GM03348 (cell line): Measurements from ENCODE around the gene LRRC8B.
"Not testable (repeated sequence)": the region's sequence is repeated elsewhere in the genome, so short reads cannot be mapped to it uniquely, and the experiment has no call there.

Source experiments
- DNase-seq: peaks from one replicate; pipeline ENCODE4 v3.0.0; 2012; ENCODE audit warnings: low spot score

The LRRC8B gene

DNA sequence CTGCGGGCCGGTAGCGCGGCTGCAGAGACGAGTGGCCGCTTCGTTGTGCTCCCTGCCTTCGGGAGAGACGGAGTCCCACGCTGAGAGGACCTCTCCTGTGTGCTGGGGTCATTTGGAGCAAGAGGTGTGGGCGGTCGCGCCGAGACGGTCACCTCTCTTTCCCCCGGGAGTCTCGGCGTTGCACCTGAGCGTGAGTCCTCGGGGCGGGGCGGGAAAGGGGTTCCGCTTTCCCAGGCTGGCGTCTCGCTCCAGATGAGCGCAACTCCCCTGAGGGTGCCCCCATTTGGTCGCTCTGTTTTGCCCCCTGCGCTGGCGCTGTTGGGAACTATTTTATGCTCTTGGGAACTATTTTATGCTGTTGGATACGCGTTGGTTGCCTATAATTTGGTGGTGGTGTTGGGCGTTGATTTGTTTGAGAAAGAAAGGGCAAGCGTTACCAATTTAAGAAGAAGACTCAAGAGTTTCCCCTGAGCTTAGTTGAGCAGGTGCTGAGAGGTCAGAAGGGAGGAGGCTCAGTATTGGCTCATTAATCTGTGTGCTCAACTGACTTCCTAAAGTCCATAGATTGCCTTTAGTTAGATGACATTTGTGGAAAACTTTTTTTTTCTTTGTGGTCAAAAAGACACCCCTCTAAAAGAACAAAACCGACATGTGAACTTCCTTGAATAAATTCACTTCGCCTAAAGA is 683 bp downstream of the LRRC8B start:
- DNase-seq: no peak

DNA sequence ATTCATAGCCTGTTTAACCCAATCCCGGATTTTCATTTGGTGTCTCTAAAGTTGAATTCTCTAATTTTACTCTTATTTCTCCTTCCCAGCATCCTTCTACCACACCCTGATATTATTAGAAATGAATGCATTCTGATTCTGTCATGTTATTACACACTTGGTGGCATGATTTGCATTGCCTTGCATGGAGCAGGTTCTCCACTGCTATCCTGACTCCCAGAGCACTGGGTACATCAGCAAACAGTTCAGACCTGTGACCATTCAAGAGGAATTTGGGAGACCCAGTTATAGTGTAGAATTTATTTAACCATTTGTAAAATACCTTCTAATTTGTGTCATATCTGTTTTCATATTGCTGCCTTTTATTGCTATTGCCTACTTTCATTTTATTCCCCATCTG is 2.6 kb downstream of the LRRC8B start:
- no peak for DNase-seq

DNA sequence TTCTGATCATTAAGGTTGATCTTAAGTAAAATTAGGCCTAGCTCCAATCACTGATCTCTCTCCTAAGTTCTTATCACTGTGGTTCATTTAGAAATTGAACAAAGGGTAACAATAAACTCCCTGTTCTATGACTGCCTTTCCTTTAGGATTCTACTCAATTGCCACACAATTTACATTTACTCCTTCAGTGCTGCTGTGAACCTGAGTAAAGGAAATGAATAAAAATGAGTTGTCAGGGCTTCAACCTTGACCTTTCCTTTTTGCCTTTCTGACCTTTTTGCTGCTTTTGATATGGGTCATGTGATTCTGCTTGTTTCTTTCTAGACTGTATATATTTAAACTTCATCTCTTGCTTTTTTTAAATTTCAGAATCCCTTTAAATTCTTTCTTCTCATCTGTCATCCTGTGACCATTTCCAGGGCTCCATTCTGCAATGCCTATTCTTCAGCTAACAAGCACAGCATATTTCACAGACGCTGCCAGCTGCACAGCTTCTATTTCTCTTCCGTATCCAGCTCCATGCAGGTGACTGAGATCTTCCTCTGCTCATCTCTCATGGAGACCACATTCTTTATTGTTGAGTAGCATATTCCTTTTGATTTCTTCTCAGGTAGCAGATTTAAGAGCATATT is 3.2 kb downstream of the LRRC8B start:
- DNase-seq: no peak

DNA sequence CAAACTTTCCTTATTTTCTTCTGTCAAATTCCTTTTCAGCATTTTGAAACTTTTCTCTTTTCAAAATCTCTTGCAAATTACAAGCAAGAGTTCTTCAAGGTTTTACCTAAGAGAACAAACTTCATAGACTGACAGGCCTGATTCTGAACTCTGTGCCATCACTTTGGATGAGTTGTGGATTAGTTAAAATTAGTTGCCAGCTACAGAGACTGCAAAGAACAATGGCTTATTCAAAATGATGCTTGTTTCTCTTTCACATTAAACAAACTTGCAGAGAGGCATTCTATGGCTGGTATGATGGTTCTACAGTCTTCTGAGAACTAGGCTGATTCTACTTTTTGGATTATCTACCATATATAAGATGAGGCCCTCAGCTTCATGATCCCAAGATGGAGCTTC is 3.8 kb downstream of the LRRC8B start:
- no peak for DNase-seq

DNA sequence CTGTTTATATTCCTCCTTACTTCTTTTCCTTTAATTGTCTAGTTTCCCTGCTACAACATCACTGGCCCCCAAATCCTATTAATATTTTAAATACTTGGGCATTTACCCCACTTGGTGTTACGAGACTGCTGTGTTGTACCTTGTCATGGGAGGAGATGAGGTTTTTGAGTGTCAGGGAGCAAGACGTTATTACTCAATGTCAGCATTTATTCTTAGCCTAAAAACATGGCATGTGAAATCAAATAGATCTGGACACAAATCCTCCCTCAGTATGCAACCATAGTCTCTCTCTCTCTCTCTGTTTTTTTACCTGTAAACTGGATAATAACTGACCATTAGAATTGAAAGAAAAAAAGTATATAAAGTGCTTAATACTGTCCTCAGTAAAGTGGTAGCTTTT is 4.6 kb downstream of the LRRC8B start:
- no peak for DNase-seq

DNA sequence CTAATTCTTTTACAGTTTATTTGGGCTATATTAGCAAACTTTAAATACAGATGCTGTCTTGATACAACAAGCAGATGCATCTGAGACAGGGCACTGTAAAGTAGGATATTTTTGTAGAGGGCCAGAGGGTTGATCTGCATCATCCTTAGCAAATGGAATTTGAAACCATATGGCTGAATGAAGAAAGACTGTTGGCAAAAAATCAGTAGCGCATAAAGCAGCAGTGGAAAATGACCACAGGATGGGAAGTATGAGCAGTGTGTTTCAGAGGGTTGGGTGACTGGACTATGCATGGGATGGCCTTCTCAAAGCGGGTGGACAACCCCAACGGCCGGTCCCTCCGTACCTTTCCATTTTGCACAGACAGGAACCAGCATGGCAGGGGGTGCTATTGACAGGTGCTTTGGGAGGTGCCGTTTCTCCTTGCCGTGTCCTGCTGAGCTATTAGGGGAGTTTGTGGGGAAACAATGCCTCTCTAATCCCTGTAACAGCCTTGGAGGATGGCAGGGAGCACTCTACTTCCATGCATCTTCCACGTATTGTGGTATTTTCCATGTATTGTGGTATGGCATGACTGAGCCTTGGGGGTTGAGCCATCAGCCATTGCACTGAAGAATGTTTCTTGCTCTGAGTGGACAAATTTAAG is 5.9 kb downstream of the LRRC8B start:
- no peak for DNase-seq

DNA sequence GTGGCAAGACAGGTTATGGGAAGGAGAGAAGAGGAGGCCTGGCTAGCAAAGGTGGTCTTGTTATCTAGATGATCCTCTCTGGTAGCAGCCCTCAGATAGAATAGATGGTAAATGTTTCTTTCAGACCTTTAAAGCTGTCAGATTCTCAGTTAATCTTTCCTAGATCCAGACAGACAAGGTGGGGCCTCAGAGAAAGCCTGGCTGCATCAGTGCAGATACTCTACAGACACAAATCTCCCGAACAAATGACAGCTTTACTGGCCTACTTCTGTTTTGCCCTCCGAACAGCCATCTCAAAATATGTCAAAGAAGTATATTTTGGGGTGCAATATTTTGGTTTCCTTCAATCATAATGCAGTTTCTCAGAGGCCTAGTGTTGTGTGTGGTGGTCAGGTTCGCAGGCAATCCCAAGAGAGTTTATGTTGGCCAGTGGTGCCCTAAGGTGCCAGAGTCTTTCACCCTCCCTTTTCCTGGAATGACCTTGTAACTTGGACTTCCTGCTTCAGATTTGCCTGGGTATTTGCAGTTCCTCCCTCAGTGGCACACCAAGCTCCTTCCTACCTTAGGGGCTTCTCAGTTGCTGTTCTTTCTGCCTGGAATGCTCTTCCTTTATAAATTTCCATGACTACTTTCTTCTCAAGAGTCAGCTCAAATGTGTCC is 7.0 kb downstream of the LRRC8B start:
- DNase-seq: no peak

DNA sequence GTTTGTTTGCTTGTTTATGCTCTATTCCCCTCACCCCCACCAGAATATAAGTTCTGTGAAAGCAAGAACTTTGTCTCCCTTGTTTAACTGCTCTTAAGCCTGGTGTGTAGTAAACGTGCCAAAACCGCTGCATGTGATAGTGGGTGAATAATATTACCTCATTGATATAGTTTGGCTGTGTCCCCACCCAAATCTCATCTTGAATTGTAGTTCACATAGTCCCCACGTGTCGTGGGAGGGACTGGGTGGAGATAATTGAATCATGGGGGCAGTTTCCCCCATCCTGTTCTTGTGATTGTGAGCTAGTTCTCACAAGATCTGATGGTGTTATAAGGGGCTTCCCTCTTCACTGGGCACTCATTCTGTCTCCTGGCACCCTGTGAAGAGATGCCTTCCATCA is 7.6 kb downstream of the LRRC8B start:
- no peak for DNase-seq

DNA sequence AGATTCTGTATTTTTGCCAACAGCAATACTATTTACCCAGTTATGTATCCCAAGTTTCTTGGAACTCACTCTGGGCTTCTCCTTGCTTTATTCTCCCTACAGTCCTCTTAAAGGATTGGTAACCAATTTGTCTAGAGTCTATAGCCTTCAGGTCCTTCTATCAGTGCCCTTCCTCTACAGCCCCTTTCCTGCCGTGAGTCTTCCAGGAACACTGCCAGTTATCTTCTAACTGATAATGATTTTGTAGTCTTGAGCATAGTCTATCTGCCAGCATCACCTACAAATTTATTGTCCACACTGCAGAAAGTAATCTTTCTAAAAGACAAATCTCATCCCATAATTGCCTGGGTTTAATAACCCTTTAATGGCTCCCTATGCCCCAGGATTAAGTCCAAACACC is 8.2 kb downstream of the LRRC8B start:
- DNase-seq: no peak

DNA sequence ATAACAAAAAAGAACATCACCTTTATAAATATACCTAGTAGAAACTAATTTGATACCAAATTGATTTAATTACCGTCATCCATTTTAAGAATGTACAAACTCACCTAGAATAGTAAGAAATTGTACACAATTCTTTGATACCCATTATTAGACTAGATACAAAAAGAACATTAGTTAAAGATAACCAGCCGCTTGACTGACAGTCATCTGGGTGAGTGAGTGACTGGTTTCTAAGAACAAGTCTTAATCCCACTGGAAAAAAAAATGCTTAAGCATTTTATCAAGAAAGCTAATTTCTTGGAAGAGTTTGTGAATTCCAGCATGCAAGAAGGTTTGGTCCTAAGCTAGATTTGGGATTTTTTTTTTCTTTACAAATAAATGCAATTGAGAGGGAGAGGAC is 10.9 kb downstream of the LRRC8B start:
- DNase-seq: no peak

DNA sequence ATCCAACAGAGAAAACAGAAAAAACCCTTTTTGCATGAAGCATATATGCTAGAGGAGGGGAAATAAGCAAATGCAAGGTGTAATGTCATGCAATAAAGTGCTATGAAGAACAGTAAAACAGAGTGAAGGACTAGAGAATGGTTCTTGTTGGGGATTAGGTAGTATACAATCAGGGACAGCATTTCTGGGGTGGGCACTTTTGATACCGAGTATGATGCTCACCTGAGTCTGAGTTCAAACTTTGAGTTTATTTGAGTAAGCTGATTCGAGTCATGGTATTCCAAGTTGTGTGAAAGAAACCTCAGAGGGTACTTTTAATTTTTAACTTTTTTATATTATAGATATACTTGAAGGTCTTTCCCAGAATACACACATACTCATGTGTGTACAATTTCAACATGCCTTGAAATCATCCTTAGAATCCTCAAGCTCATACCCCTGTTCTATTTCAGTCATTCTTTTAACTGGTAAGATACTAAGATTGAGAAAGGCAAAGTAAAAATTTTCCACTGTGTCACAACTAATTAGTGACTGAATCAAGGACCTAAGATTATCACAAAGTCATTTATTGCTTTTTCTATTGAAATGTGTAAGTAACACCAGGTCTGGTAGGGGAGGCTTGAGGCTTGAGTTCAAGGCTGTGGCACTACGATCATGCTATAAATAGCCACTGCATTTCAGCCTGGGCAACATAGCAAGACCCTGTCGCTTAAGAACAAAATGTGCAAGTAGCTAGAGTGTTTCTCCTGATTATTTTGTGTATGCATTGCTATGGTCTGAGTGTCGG is 12.1 kb downstream of the LRRC8B start:
- DNase-seq: no peak

DNA sequence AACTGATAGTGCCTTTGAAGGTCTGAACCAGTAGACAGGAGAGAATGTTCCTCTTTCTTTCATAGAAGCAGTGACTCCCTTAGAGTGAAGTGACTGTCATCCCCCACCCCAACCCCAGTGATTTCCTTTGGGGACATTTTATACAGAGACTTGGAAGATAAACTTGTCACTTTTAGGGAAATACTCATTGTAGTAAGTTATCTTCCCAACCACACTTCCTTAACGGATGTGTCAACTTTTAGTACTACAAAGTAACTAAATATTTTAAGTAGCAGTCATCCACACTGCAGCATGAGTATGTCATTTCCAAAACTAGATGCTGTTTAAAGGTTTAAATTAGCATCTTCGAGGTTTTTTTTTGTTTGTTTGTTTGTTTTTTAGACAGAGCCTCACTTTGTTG is 13.7 kb downstream of the LRRC8B start:
- DNase-seq: no peak

DNA sequence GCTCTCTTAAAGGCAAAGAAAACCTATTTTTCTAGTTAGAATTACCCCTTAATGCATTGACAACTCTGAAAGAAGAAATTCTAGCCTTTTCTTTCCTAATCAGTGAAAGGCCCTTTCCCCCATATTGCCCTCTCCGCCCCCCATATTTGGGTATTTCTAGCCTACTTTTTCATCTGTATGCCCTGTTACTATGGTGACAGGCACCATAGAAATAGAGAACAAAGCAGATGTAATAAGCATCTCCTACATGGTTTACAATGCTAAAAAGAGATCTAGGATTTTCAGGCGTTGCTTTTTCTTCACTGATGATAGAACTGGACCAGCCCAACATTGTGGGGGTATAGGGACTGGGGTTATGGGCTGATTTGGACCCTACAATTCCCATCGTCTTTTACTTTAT is 14.5 kb downstream of the LRRC8B start:
- DNase-seq: no peak

DNA sequence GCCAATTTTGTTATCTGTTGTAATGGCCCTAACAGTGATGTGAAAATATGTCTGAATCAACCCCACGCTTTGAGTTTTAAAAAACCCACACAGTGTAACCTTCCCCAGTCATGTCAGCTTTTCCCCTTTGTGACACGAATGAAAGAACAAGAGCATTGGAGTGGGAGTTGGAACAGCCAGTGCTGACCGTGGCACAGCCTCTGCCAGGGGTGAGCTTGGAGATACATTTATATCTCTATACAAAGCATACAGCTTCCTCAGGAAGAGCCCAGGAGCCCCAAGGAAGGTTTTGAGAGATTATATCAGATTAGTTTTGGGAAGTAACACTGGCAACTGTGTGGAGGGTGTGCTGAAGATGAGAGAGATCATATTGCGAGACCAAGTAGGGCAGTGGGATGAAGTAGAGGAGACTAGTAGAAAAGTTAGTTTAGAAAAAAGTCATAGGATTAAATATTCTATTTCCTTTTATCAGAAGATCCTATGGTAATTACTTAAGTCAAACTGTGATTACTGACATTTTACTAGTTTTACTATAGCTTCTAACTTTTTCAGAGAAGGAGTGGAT is 15.9 kb downstream of the LRRC8B start:
- no peak for DNase-seq

DNA sequence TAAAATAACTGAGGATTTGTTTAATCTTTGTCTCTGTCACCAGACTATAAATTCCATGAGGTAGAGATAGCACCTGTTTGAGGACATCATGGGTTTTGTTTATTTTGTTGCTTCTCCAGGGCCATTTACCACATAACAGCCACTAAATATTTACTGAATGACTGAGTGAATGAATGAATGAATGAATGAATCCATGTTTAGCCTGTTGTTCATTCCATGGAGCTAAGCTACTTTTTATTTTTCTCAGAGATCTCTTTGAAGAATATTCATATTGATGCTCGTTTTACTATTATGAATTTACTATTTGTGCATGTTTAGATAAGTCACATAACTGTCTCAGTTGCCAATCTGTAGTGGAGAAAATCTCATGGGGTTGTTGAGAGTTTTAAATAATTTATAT is 17.7 kb downstream of the LRRC8B start:
- no peak for DNase-seq

DNA sequence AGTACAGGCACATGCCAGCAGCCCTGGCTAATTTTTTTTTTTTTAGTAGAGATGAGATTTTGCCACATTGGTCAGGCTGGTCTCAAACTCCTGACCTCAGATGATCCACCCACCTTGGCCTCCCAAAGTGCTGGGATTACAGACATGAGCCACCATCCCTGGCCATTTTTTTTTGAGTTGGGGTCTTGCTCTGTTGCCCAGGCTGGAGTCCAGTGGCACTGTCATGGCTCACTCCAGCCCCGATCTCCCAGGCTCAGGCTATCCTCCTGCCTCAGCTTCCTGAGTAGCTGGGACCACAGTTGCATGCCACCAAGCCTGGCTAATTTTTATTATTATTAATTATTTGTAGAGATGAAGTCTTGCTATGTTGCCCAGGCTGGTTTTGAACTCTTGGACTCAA is 19.0 kb downstream of the LRRC8B start:
- DNase-seq: not testable (repeated sequence)

DNA sequence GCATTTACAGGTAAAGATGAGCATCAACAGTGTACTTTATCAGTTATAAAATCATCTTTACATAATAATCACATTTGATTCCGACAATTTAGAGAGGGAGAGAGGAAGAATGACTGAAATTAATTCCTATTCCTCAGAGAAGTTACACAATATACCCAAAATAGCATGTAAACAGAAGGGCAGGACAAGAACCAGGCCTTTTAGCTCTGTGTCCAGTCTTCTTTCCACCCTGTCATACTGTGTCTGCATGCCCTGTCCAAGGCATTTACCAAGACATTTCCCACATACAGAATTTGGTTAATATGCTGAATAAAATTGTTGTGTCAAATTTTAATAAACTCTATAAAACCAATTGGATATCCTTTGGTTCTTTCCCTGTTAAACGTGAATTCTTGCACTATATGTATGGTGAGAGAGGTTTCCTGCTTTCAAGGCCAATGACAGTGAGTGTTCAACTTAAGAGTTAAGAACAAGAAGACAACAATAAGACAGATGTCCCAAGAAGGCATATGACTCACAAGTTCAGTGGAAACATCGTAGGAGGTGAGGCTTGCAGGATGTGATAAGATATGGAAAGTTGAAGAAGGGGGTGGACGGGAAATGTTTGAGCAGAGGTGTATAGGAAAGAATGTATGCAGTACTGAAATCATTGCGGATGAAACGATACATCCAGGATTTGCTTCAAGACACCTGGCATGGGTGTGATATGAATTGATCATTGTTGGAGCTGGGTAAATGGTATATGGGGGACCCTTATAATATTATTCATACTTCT is 20.8 kb downstream of the LRRC8B start:
- no peak for DNase-seq

DNA sequence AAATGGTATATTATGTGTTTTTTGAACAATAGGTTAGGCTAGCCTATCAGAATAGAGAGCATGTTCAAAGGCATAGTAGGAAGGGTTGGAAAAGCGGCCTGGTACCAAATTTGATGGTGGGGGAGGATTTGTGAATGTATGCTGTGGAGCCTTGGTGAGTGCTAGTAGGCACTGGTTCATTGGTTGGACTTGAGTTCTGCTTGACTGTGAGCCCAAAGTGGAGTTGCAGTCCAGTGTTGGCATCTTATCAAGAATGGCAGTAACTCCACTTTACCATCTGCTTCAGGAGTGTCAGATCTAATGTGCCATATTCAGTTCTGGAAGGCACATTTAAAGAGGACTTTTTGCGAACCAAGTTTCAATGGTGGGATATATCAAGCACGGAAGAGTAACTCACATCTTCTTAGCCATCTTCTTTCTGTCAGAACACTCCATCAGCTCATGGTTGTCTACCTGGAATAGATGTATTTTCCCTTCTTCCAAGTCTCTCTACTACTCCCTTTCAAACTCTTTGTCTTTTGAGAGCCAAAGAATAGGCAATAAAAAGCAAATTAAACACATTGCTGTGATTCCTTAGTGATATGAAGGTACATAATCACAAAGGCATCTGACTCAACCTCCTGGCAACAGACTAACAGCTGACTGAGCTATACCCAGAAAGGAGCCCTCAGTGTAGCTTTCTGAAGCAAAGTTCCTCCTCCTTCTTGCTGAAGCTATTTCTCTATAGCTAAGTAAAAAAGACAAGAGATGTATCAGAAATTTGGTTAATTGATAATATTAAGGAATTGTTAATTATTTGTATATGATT is 21.7 kb downstream of the LRRC8B start:
- no peak for DNase-seq

DNA sequence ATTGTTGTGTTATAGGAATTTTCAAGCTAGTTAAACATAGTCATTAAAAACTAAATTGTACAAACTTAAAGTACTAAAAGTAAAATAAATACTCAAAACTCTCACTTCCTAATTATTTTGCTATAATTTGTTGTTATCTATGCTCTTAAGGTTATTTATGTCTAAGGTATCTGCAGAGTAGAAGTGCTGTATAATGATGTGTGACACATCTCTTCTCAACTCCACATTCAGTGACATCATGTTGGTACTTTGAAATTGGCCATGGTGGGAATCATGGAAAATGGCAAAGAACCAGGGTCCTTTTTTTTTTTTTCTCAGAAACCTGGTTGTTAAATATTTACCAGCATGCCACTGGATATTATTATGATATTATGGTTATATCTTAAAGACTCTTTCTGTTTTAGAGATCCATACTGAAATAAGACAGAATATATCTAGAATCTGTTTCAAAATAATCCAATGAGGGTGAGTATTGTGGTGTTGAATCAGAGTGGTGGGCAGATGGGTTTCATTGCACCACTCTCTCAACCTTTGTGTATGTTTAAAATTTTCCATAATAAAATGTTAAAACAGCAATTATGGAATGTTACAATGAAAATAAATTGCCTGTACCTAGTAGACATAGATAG is 22.4 kb downstream of the LRRC8B start:
- DNase-seq: no peak

DNA sequence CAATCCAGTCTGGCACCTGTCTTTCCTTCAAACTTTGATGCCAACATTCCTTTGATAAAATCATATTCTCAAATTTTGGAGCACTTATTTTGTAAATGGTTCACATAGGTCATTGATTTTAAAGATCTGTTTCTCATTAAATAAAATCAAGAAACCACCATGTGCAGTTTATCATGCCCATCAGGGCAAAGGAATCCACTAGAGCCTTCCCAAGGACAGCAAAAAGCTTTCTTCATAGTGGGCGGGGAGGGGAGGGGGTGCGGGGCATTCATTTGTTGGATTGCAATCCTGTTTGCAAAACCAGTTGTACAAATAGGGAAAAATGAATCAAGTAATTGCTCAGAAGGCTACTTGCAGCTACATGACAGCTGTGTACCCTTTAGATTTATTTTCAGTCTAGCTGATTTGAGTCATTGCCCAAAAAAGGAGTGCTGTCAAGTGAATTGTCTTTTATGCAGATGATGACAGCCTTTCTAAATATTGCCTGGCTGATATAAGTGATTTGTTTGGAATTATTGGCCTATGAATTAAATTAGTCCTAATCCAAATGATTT is 23.0 kb downstream of the LRRC8B start:
- DNase-seq: no peak
